CD14-positive monocyte (primary cell): Measurements from ENCODE around the gene CHFR. TPM values are rescaled to one million over a fixed set of nuclear protein-coding genes. Genes with fewer than 3 reads are reported as not detected.
A peak's percentile ranks its signal among the peaks of the same experiment; 100 is the strongest.

ENCODE experiments used
- DNase-seq, 3 donors: peaks; one replicate each; pipeline ENCODE4 v3.0.0-alpha.2; 2011 to 2022
- H2AFZ ChIP-seq: 2 replicates; pipeline ENCODE4 v1.6.0; 2012; ENCODE audit warnings: mild to moderate bottlenecking, low read depth, low read length, inconsistent platforms; ENCODE audit not compliant: insufficient read depth, poor library complexity, severe bottlenecking
- H3K27ac ChIP-seq, 2 donors: 1 replicate in 1 of 2; 2 replicates in 1 of 2; pipeline ENCODE4 v1.5.1; 2012 to 2013; ENCODE audit warnings: low read length in 2 of 2, control low read depth in 1 of 2, inconsistent platforms in 1 of 2, low read depth in 1 of 2, mild to moderate bottlenecking in 1 of 2
- H3K27me3 ChIP-seq, 2 donors: one replicate each; pipeline versions ENCODE4 v1.6.0 to v1.6.1; 2011 to 2013; ENCODE audit warnings: low read length in 2 of 2; ENCODE audit not compliant: control insufficient read depth in 2 of 2, insufficient read depth in 2 of 2
- H3K36me3 ChIP-seq, 2 donors: replicated peaks in 1 of 2; 1 replicate in 1 of 2; 2 replicates in 1 of 2; pipeline versions ENCODE4 v1.5.1 to v1.6.1; 2012 to 2013; ENCODE audit warnings: low read length in 2 of 2, control low read depth in 1 of 2, inconsistent platforms in 1 of 2, mild to moderate bottlenecking in 1 of 2; ENCODE audit not compliant: insufficient read depth in 2 of 2, control insufficient read depth in 1 of 2
- H3K4me1 ChIP-seq, 2 donors: 1 replicate in 1 of 2; 2 replicates in 1 of 2; pipeline versions ENCODE4 v1.5.1 to v1.6.1; 2012 to 2013; ENCODE audit warnings: low read length in 2 of 2, control low read depth in 1 of 2, inconsistent platforms in 1 of 2, mild to moderate bottlenecking in 1 of 2, moderate library complexity in 1 of 2; ENCODE audit not compliant: insufficient read depth in 2 of 2, control insufficient read depth in 1 of 2
- H3K4me2 ChIP-seq: replicated peaks from 2 replicates; pipeline ENCODE3; 2012; ENCODE audit warnings: low read length, moderate library complexity, mild to moderate bottlenecking; ENCODE audit not compliant: poor library complexity, severe bottlenecking; ENCODE audit errors: extremely low read depth
- H3K4me3 ChIP-seq, 3 experiments: fragments of 200-600 bp in 1 of 3; sonication (generic) in 1 of 3; replicated peaks in 1 of 3; 1 replicate in 2 of 3; 2 replicates in 1 of 3; pipeline ENCODE4 v1.5.1; 2011 to 2013; ENCODE audit warnings: low read length in 3 of 3, mild to moderate bottlenecking in 3 of 3, control low read depth in 2 of 3, low read depth in 2 of 3, inconsistent platforms in 1 of 3, moderate library complexity in 1 of 3
- H3K79me2 ChIP-seq: 2 replicates; pipeline ENCODE4 v1.6.0; 2012; ENCODE audit warnings: mild to moderate bottlenecking, control low read depth, inconsistent platforms, low read length, moderate library complexity; ENCODE audit not compliant: insufficient read depth
- H3K9ac ChIP-seq: 2 replicates; pipeline ENCODE4 v1.6.0; 2017; ENCODE audit warnings: low read length, mild to moderate bottlenecking; ENCODE audit not compliant: insufficient read depth, poor library complexity, severe bottlenecking
- H3K9me3 ChIP-seq, 2 donors: replicated peaks in 1 of 2; 1 replicate in 1 of 2; 2 replicates in 1 of 2; pipeline versions ENCODE4 v1.5.1 to v1.6.1; 2012 to 2013; ENCODE audit warnings: low read length in 2 of 2, control low read depth in 1 of 2; ENCODE audit not compliant: control insufficient read depth in 1 of 2, insufficient read depth in 1 of 2
- H4K20me1 ChIP-seq: 2 replicates; pipeline ENCODE4 v1.6.0; 2012; ENCODE audit warnings: mild to moderate bottlenecking, low read length, control low read depth, moderate library complexity; ENCODE audit not compliant: insufficient read depth
- H3K27ac Mint-ChIP-seq, 7 donors: one replicate each; pipeline ENCODE4 v1.8.0; 2020; ENCODE audit warnings: mild to moderate bottlenecking in 7 of 7, mixed read lengths in 7 of 7, moderate library complexity in 6 of 7, inconsistent platforms in 2 of 7
- H3K27me3 Mint-ChIP-seq, 3 donors: one replicate each; pipeline ENCODE4 v1.8.0; 2021 to 2022; ENCODE audit warnings: low read depth in 3 of 3, mild to moderate bottlenecking in 3 of 3, mixed read lengths in 3 of 3, moderate library complexity in 3 of 3, inconsistent platforms in 1 of 3
- H3K36me3 Mint-ChIP-seq, 2 donors: one replicate each; pipeline ENCODE4 v1.8.0; 2020; ENCODE audit warnings: mixed read lengths in 2 of 2, inconsistent platforms in 1 of 2, mild to moderate bottlenecking in 1 of 2
- H3K4me1 Mint-ChIP-seq: one replicate; pipeline ENCODE4 v1.8.0; 2020; ENCODE audit warnings: mild to moderate bottlenecking, mixed read lengths
- H3K4me3 Mint-ChIP-seq, 2 donors: one replicate each; pipeline ENCODE4 v1.8.0; 2020; ENCODE audit warnings: mild to moderate bottlenecking in 2 of 2, mixed read lengths in 2 of 2, moderate library complexity in 1 of 2
- H3K9me3 Mint-ChIP-seq, 7 donors: one replicate each; pipeline ENCODE4 v1.8.0; 2020 to 2022; ENCODE audit warnings: mixed read lengths in 7 of 7, mild to moderate bottlenecking in 6 of 7, moderate library complexity in 6 of 7, inconsistent platforms in 2 of 7
- WGBS: methylation state at CpG from one replicate; pipeline ENCODE4 v1.1.5; 2013; ENCODE audit warnings: missing lambda C conversion rate; ENCODE audit not compliant: insufficient coverage; 5-methylcytosine and 5-hydroxymethylcytosine counted together
- intact Hi-C, 2 donors: fragments of 100-400 bp; cut with micrococcal nuclease; formaldehyde crosslinking; loops; one replicate each; pipeline versions ENCODE4 v1.15.0 to v1.15.1; 2023
- polyA plus RNA-seq, 3 donors: library from polyadenylated mRNA; depleted of rRNA in 1 of 3; unstranded in 2 of 3; stranded (reverse) in 1 of 3; fragments of 300-500 nt in 2 of 3; fragments of >200 nt in 1 of 3; fragmentation: Illumina TruSeq in 2 of 3; gene quantifications; 1 replicate in 2 of 3; 2 replicates in 1 of 3; pipeline ENCODE4 v1.2.3, GENCODE V29; 2012 to 2021
- TF ChIP-seq, protein P1 (sequence below): fragments of 200-600 bp; IDR thresholded peaks from one replicate; pipeline ENCODE4 v1.8.0; 2022; ENCODE audit warnings: antibody characterized with exemption, mild to moderate bottlenecking

Gene CHFR
- polyA plus RNA-seq, 3 donors = 28.0 to 76.3 (median 39.3) TPM

DNA sequence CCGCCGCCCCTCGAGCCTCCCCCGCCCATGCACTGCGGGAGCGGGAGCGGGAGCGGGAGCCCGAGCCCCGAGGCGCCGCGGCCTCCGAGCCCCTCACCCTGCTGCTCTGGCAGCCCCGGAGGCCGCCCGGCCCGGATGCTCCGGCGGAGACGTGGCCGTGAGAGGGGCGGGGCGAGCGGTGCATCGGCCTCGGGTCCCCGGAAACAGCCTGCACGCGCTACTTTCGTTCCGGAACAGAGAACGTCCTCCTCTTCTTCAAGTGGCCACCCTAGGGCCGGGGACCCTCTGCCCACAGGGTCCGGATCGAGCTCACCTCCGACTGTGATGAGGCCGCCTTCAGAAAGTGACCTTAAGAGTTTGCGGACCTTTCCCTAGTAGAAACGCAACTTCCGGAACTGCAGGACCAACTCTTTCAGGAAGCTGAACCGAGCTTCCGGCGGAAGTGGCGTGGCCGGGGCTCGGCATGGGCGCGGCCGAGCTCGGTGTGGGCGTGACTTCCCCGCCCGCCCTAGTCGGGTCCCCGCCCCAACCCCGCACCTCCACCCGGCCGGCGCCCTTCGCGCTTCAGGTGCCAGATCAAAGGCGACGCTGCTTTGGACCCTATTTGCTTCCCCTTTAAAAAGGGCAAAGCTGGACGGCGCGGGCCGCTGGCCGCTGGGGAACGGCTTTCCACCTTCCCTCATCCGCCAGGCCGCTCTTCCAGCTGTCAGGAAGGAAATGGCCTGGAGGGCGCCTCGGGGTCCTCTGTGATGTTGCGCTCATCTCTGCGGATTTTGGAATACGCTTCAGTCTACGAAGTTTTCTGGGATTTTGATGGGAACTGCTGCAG lies 58.5 kb downstream of the CHFR start, which contains the start of gene GOLGA3:
Gene GOLGA3 (minus strand): TSS at position 164 of the 829 bp plus-strand sequence. CDS start 6,741 bp downstream, outside the sequence.
- TF ChIP-seq, protein P1, sequence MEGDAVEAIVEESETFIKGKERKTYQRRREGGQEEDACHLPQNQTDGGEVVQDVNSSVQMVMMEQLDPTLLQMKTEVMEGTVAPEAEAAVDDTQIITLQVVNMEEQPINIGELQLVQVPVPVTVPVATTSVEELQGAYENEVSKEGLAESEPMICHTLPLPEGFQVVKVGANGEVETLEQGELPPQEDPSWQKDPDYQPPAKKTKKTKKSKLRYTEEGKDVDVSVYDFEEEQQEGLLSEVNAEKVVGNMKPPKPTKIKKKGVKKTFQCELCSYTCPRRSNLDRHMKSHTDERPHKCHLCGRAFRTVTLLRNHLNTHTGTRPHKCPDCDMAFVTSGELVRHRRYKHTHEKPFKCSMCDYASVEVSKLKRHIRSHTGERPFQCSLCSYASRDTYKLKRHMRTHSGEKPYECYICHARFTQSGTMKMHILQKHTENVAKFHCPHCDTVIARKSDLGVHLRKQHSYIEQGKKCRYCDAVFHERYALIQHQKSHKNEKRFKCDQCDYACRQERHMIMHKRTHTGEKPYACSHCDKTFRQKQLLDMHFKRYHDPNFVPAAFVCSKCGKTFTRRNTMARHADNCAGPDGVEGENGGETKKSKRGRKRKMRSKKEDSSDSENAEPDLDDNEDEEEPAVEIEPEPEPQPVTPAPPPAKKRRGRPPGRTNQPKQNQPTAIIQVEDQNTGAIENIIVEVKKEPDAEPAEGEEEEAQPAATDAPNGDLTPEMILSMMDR = no peak
- H3K4me1 ChIP-seq = peaks cover 17 to 22% of the 10 kb centered on the region in 2 donors
- Mint-ChIP-seq H3K4me3 (peak within 1 kb of the TSS; percentile 82 to 94), H3K9me3 (peaks cover 0 to 6% (median 0%) of the 10 kb centered on the region in 7 donors), H3K27me3 (peaks cover 0 to 3% (median 1%) of the 10 kb centered on the region in 3 donors), H3K4me1 (peaks cover 23% of the 10 kb centered on the region), H3K36me3 (peaks cover 44 to 49% of the 10 kb centered on the region in 2 donors), H3K27ac (peak within 1 kb of the TSS; percentile 99 to 100 (median 100))
- peak within 1 kb of the TSS; percentile 95 for H3K9ac ChIP-seq
- H2AFZ ChIP-seq = peak within 1 kb of the TSS; percentile 86
- H4K20me1 ChIP-seq = peaks cover 28% of the 10 kb centered on the region
- H3K4me2 ChIP-seq = peak within 1 kb of the TSS; percentile 98
- H3K36me3 ChIP-seq = peaks cover 32 to 45% of the 10 kb centered on the region in 2 donors
- intact Hi-C loops = loop anchor here (2.0 to 10.0 kb wide), 7 partner anchors 58 to 324 kb away; partner anchors contain the start of genes ANKLE2 (in 1 of the 2), CHFR (in 1 of the 2), PGAM5 (in 1 of the 2) and POLE (in 1 of the 2)
- H3K4me3 ChIP-seq = peak within 1 kb of the TSS; percentile 57 to 94 (median 82)
- WGBS = under 1% methylated on average over 71 of the region's 78 CpGs
- DNase-seq = peak; percentile 91 to 95 (median 94)
- H3K27ac ChIP-seq = peak within 1 kb of the TSS; percentile 87 to 100
- H3K9me3 ChIP-seq = no peaks in the 10 kb centered on the region
- peaks cover 45% of the 10 kb centered on the region for H3K79me2 ChIP-seq
- H3K27me3 ChIP-seq = no peaks in the 10 kb centered on the region
